ENCODE data around the gene ZNF622.
"Not testable (repeated sequence)": the region's sequence is repeated elsewhere in the genome, so short reads cannot be mapped to it uniquely, and the experiment has no call there.

ZNF622 gene

DNA sequence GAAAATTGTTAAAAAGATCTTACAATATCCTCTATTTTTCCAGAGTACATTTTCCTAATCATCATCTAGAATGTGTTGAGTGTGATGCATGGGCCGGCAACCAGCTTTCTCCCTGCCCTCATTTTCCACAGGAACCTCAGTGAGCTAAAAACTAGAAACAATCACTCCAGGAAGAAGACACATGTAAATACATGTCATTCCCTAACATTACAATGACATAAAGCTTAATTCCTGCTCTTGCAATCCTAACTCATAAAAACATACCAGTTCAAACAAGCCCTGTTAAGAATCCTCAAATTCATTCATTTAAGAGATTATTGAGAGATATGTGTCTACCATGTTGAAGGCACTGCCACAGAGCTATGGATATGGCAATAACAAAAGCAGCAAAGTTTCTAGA, 18.5 kb upstream of the ZNF622 start:
- H3K36me3 ChIP-seq = no peaks in the 10 kb centered on the region
- DNase-seq = no peak
- no peaks in the 10 kb centered on the region for H3K27me3 ChIP-seq
- no peak overlapping the region for H3K4me3 ChIP-seq (ENCODE audit: low read depth, low read length)
- no peaks in the 10 kb centered on the region for H3K9me3 ChIP-seq
- H3K4me1 ChIP-seq = no peaks in the 10 kb centered on the region; the same call in 1 of the 2 replicates
- TF ChIP-seq, protein P1, sequence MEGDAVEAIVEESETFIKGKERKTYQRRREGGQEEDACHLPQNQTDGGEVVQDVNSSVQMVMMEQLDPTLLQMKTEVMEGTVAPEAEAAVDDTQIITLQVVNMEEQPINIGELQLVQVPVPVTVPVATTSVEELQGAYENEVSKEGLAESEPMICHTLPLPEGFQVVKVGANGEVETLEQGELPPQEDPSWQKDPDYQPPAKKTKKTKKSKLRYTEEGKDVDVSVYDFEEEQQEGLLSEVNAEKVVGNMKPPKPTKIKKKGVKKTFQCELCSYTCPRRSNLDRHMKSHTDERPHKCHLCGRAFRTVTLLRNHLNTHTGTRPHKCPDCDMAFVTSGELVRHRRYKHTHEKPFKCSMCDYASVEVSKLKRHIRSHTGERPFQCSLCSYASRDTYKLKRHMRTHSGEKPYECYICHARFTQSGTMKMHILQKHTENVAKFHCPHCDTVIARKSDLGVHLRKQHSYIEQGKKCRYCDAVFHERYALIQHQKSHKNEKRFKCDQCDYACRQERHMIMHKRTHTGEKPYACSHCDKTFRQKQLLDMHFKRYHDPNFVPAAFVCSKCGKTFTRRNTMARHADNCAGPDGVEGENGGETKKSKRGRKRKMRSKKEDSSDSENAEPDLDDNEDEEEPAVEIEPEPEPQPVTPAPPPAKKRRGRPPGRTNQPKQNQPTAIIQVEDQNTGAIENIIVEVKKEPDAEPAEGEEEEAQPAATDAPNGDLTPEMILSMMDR (IDR thresholded peaks at IDR 0.05; ENCODE audit: low read depth, low read length) = no peak

DNA sequence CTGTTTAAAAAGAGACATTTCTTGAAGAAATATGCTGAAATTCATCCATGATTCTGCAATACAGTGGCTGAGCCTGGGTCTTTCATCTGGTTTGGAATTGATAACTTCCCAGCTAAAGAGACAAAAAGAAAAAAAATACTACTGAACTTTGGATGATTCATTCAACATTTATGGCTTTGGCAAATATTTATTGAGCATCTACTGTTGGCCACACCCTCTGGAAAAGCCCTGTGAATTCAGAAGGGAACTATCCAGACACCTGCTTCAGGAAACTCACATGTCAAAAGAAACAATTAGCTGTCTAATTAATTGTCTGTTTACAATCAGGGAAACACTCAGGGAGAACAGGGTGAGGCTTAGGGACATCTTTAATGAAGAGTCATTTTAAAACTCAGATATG, 17.8 kb upstream of the ZNF622 start:
- DNase-seq = no peak
- H3K4me1 ChIP-seq = no peaks in the 10 kb centered on the region
- H3K27me3 ChIP-seq = no peaks in the 10 kb centered on the region
- TF ChIP-seq, protein P1 (IDR thresholded peaks at IDR 0.05; ENCODE audit: low read depth, low read length) = no peak
- no peak overlapping the region for H3K4me3 ChIP-seq (ENCODE audit: low read depth, low read length)
- no peaks in the 10 kb centered on the region for H3K9me3 ChIP-seq
- H3K36me3 ChIP-seq = no peaks in the 10 kb centered on the region

DNA sequence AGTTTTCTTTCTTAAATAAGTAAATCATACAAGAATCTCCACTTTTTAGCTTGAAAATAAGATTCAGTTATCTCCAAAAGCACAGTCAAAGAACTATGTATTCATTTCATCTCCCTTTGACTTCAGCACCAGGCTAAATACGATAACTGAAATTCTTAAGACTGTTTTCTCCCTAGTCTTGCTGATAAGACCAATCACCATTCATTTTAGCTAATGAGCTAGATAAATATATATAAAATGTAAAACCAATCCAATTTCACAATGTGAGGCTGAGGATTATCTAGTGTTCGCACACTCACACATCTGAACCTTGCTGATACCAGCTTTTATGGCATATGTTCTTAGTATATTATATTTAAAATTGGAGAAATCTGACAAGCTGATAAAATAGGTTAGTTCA, 17.3 kb upstream of the ZNF622 start:
- DNase-seq = no peak
- no peaks in the 10 kb centered on the region for H3K36me3 ChIP-seq
- TF ChIP-seq, protein P1 (IDR thresholded peaks at IDR 0.05; ENCODE audit: low read depth, low read length) = no peak
- H3K27me3 ChIP-seq = no peaks in the 10 kb centered on the region
- no peaks in the 10 kb centered on the region for H3K4me1 ChIP-seq
- H3K9me3 ChIP-seq = no peaks in the 10 kb centered on the region
- H3K4me3 ChIP-seq (ENCODE audit: low read depth, low read length) = no peak overlapping the region

DNA sequence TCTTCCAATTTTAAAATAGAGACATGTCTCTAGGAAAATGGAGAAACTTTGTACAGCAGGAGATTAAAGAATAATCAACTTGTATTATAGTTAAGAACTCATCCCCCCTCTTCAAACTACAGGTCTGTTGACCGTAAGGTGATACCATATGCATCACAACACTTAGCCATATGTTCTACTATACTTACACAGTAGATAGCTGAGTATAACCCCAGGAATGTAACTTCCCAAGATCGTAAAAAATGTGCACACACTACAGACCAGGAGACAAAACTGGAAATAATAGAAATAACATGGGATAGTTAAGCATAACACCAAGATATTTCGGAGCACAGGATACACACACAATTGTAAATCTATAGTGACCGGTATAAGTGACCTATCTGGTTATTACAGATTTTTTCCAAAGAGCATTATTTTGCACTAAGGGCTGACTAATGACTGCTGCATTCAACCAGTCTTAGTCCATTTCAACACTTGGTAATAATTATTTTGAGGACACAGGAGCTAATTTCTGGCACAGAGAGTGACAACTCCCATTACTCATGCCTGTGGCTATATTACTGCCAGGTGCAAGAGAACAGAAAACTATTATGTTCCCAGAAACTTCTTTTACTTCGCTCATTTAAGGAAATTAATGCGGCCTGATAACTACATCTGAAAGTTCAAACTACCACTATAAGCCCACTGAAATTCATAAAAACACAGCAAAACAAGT, 15.4 kb upstream of the ZNF622 start:
- H3K27me3 ChIP-seq = no peaks in the 10 kb centered on the region
- no peak for DNase-seq
- no peaks in the 10 kb centered on the region for H3K36me3 ChIP-seq
- H3K4me1 ChIP-seq = no peaks in the 10 kb centered on the region
- TF ChIP-seq, protein P1 (IDR thresholded peaks at IDR 0.05; ENCODE audit: low read depth, low read length) = no peak
- no peaks in the 10 kb centered on the region for H3K9me3 ChIP-seq
- no peak overlapping the region for H3K4me3 ChIP-seq (ENCODE audit: low read depth, low read length)

DNA sequence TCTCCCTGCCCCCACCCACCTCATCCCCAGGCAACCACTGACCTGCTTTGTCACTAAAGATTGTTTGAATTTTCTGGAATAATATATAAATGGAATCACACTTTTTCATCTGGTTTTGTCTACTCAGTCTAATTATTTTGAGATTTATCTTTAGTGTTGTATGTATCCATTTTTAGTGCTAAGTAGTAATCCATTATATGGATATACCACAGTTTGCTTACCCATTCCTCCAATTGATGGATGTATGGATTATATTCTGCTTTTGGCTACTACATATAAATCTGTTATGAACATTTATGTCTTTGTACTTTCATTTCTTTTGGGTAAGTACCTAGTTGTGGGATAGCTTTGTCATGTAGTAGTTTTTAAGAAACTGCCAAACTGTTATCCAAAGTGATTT, 14.5 kb upstream of the ZNF622 start:
- Histone ChIP-seq H3K4me1 (no peaks in the 10 kb centered on the region), H3K9me3 (no peaks in the 10 kb centered on the region), H3K4me3 (ENCODE audit: low read depth, low read length) (no peak overlapping the region), H3K27me3 (no peaks in the 10 kb centered on the region), H3K36me3 (no peaks in the 10 kb centered on the region)
- no peak for DNase-seq
- TF ChIP-seq, protein P1 (IDR thresholded peaks at IDR 0.05; ENCODE audit: low read depth, low read length) = no peak

DNA sequence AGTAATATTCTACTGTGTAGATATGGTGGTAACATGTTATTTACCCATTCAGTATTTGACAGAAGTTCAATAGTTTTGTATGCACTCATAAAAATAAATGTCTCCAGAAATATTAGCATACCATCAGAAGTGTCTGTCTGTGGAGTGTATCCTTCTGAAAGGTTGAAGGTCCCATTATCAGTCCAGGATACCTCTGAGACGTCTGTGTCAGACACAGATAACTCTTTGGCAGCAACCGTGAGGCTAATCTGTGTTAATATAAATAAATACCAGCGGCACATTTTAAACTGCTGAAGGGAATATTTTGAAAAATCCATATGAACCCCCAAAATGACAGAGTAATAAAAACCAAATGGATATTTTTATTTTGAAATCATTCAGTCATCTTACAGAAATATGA, 11.9 kb upstream of the ZNF622 start:
- Histone ChIP-seq H3K4me1 (no peaks in the 10 kb centered on the region), H3K4me3 (ENCODE audit: low read depth, low read length) (no peak overlapping the region), H3K36me3 (no peaks in the 10 kb centered on the region), H3K9me3 (no peaks in the 10 kb centered on the region), H3K27me3 (no peaks in the 10 kb centered on the region)
- DNase-seq = no peak
- TF ChIP-seq, protein P1 (IDR thresholded peaks at IDR 0.05; ENCODE audit: low read depth, low read length) = no peak

DNA sequence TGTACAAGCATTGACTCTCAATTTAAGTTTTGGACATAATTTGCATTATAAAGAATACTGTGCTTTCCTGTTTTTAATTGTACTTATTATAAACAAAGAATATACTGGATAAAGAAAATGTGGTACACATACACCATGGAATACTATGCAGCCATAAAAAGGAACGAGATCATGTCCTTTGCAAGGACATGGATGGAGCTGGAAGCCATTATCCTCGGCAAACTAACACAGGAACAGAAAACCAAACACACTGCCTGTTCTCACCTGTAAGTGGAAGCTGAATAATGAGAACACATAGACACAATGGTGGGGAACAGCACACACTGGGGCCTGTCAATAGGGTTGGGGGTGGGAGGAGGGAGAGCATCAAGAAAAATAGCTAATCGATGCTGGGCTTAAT, 10.8 kb upstream of the ZNF622 start:
- H3K4me1 ChIP-seq = not testable (repeated sequence)

More for the DNA sequence above, 10.8 kb upstream of the ZNF622 start:
- not testable (repeated sequence) for H3K36me3 ChIP-seq; H3K4me3 ChIP-seq (ENCODE audit: low read depth, low read length); H3K27me3 ChIP-seq; H3K9me3 ChIP-seq; DNase-seq

All from BE2C (cell line).